HL-60/S4 (cell line): ENCODE data around the gene TXNDC11.

Experiments used
- in situ Hi-C: fragments of 300-500 bp; cut with MboI; formaldehyde crosslinking; loops from 2 replicates; pipeline ENCODE4 v1.14.3; 2022; ENCODE audit warnings: low sequenced_read_pairs

The TXNDC11 gene

DNA sequence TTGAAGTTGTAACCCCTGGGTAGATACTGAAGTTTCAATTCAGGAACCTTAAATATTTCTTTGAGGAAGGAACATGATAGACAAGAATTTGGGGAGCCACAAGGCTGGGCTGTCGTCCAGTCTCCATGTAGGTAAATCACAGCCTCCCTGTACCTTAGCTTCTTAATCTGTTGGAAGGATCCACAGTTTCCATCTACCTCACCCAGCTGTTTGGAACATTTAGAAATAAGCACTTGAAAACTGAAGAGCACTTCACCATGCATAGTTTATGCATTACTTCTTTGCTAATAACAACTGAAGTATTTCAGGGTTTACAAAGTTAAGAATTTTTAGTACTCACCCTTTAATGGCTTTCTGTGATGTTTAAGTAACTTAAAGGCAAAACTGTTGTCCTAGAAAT is 17.2 kb downstream of the TXNDC11 start:
- in situ Hi-C loops: loop anchor here (10.0 kb wide), 1 partner anchor 331 kb away; no protein-coding TSS in a partner anchor

- in situ Hi-C loops: loop anchor here (10.0 to 25.0 kb wide), 2 partner anchors 328 to 760 kb away; no protein-coding TSS in a partner anchor
Observed at GRCh38 chr16:11722468-11722808, 20.2 kb downstream of the TXNDC11 start.

DNA sequence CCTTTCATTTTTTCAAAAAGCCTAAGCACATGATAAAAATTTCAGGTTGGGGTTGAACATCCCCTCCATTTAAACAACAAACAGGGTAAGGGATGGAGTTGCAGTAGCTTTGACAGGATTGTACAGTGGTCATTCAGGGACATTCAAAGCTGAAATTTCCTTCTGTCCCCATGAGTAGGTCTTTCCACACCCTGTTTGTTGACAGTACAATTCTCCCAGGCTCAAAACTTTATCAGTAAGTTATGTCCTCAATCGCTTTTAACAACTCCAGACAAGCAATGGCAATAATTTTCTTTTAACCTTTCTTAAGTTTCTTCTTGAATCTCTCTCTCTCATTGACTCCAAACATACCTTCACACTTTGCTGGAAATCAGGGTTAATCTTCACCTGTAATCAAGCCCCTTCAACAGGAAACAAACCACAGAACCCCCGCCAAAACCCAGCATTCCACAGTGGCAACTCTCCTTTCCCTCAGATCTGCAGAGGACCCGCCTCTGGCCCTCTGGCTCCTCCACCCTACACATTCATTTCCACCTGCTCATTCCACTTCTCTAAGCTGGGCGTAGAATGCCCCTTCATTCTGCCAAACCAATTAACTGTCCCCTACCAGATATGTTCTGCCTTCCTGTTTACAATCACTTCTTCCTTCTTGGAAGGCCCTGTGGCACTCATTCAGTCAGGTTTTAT is 20.7 kb downstream of the TXNDC11 start:
- in situ Hi-C loops: loop anchor here (10.0 to 25.0 kb wide), 2 partner anchors 327 to 760 kb away; no protein-coding TSS in a partner anchor

DNA sequence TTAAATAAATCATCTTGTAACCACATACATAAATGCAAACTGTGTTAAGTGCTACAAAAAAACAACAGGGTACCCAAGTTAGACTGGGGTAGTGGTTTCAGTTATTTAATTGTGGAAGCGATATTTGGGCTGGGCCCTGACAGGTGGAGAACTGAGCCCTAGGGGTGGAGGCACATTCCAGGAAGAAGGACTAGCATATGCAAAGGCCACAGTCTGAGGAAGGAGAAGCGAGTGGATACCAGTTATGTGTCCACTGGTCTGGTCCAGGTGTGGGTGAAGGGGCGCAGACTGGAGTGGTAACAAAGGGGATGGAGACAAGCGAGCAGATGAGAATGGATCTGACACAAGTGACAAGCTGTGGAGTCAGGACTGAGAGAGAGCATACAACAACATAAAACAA is 22.9 kb downstream of the TXNDC11 start:
- in situ Hi-C loops: loop anchor here (10.0 to 25.0 kb wide), 2 partner anchors 325 to 757 kb away; no protein-coding TSS in a partner anchor

- in situ Hi-C loops: loop anchor here (25.0 kb wide), 1 partner anchor 757 kb away; no protein-coding TSS in a partner anchor
Observed at GRCh38 chr16:11719171-11719570, 23.5 kb downstream of the TXNDC11 start.

GRCh38 chr16:11717811-11718210 is 24.8 kb downstream of the TXNDC11 start:
- in situ Hi-C loops: loop anchor here (25.0 kb wide), 1 partner anchor 756 kb away; no protein-coding TSS in a partner anchor

DNA sequence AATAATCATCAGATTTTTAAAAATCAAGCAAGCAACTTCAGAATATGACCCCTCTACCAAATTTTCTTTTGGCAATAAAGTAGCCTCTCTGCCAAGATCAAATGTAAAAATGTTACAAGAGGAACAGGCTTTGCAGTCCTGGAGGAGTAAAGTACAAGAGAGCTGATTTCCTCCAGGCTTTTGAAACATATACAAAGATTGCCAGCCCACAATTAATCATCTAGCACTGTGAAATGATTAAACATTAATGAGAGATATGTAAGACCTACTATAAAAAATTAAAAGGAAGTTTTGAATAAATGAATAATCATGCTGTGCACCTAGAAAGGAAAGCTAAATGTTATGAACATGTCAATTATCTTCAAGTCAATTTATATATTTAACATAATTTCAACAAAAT is 26.3 kb downstream of the TXNDC11 start:
- in situ Hi-C loops: loop anchor here (25.0 kb wide), 1 partner anchor 754 kb away; no protein-coding TSS in a partner anchor

- in situ Hi-C loops: loop anchor here (25.0 kb wide), 1 partner anchor 753 kb away; no protein-coding TSS in a partner anchor
Observed at GRCh38 chr16:11715246-11715947, 27.3 kb downstream of the TXNDC11 start.

DNA sequence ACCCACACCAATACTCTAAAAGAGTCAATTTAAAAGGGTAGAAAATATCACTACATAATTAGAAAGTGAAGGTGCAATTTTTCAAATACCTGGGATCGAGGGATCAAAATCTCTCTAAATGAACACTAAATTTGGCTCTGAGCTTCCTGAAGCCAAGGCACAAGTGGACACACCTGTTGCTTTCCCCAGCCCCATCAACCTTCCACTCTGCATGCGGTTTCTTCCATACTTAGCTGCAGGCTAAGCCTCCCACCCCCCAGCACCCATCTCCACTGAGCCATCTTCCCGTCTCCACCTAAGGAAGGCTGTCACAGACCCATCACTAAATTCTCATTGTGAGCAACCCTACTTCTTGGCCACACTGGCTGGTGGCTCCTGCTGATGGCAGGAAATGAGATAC is 30.5 kb downstream of the TXNDC11 start:
- in situ Hi-C loops: loop anchor here (25.0 kb wide), 1 partner anchor 750 kb away; no protein-coding TSS in a partner anchor

- in situ Hi-C loops: loop anchor here (25.0 kb wide), 1 partner anchor 749 kb away; no protein-coding TSS in a partner anchor
Observed at GRCh38 chr16:11711662-11712061, 31.0 kb downstream of the TXNDC11 start.

DNA sequence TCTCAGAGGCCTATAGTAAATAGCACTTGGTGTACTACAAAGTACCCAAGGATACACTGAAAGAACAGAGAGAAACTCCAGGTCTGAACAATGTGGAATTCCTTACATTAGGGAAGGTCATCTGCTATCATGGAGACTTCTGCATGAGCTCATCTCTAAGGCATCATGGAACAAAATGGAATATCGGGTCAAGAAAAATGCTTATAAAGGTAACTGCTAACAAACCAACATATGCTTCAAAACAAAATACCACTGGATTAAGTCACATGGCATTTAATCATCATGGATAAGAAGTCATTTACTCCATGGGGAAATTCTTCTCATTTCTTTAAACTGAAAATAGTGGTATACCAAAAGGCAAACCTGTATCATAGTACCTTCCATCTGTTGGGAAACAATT is 34.2 kb downstream of the TXNDC11 start:
- in situ Hi-C loops: loop anchor here (25.0 kb wide), 1 partner anchor 746 kb away; no protein-coding TSS in a partner anchor

- in situ Hi-C loops: loop anchor here (25.0 kb wide), 1 partner anchor 745 kb away; no protein-coding TSS in a partner anchor
Observed at GRCh38 chr16:11707679-11708197, 34.9 kb downstream of the TXNDC11 start.

DNA sequence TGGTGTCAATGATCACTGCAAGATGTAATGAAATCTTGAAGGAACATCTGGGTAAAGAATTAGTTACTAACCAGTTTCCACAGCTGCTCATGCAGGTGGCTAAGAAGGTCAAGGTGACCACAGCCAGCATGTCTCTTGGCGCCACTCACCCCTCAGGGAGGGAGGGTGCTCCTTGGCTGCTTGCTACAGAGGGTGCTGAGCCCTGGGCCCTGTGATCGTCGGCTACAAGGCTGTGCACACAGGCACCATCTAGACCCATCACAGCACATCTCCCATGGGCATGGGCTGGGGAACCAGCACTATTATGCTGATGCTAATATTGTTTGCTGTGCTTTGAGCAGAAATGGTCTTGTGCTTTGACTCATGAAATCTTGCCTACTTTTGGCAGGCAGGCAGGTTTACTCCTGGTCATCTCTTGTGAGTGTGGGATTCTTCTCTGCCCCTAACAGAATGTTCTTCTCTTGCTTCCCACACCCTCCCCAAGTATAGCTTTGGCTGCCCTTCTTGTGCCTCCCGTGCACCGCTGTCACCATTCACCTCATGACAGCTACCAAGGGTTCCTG is 36.4 kb downstream of the TXNDC11 start:
- in situ Hi-C loops: loop anchor here (25.0 kb wide), 1 partner anchor 744 kb away; no protein-coding TSS in a partner anchor

- in situ Hi-C loops: loop anchor here (25.0 kb wide), 1 partner anchor 743 kb away; no protein-coding TSS in a partner anchor
Observed at GRCh38 chr16:11705311-11706025, 37.2 kb downstream of the TXNDC11 start.

DNA sequence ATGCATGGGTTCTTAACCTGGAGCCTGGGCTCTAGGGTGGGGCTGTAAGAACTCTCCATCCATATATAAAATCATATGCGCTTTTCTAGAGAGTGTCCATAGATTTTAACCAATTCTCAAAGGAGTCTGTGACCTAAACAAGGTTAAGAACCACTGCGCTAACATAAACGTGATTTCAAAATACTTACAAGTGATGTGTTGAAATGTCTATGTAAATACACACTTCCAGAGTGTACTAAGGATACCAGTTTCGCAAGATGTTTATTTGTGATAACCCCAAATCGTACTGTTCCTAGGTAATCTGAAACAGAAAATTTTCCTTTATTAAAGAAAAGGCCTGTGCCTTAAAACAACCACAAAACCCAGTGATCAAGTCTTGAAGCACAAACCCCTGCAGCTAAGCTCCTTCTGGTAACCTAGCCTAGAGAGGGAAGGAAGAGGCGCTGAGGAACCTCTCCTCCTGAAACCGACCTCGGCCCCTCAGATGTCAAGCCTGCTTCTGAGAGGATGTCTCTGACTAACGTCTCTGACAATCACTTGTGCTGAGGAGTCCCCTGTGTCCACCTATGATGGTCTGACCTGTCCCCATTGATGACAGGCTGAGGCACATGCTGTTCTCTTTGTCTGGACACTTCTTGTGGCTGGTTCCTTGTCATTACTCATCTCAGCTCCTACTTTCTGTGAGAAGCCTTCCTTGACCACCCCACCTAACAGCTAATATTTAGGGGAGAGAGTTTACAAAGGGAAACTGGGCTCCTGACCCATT is 42.2 kb downstream of the TXNDC11 start:
- in situ Hi-C loops: loop anchor here (25.0 kb wide), 1 partner anchor 738 kb away; no protein-coding TSS in a partner anchor

DNA sequence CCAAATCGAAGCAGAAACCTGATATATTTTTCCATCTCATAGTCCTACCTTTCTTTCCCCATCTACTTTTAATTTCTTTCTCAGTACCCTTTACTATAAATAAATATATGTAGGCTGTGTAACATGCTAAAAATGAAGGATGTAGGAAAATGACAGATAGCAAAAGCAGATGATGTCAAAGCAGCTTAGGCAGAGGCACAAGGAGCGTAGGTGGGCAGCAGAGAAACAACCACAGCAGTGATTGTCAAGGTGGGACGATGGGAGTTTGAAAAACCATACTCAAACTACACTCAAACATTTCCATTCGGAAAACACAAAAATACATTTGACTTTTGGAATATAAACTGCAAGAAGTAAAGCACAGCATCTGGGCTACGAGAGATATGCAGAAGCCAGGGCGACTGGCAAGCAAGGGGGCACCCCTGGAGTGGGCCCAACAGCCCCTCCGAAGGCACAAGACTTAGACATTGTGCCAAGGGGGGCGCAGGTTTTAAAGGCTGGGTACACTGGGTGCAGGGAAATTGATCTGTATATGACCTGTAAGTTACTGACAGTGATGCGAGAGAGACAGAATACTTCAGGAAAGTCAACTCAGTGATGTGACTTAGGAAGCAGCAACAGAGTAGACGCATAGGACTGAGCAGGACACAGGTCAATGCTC is 43.3 kb downstream of the TXNDC11 start:
- in situ Hi-C loops: no loop called here

- in situ Hi-C loops: no loop called here
Observed at GRCh38 chr16:11698271-11698689, 44.4 kb downstream of the TXNDC11 start.

DNA sequence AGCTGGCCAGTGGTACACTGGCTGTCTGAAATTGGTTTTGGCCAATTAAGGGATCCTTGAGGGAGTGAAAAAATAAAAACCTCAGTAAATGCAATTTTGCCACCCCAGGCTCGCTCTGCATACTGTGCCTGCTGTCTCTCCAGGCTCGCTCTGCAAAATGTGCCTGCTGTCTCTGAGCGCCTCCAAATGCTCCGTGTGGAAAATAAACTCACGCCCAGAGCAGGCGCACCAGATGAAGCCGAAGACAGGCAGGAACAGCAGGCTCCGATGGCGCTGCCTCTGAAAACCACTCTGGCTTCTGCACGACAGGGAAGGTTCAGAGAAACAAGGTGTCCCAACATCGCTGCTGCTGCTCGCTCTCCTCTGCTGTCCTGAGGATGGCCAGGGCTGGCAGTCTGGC is 45.3 kb downstream of the TXNDC11 start:
- in situ Hi-C loops: no loop called here
